DND-41 (cell line): ENCODE measurements around the gene ZNF780B.

Experiments used
- ATAC-seq: fragments of 200-7000 bp; cut with Tn5 transposase; 3 replicates; pipeline ENCODE4 v1.9.1; 2021; ENCODE audit warnings: low read depth; ENCODE audit not compliant: insufficient read depth
- DNase-seq: peaks from one replicate; pipeline ENCODE4 v3.0.0-alpha.2; 2020
- H2AFZ ChIP-seq: 2 replicates; pipeline ENCODE4 v1.6.0; 2012; ENCODE audit warnings: low read depth, low read length
- H3K27ac ChIP-seq: 2 replicates; pipeline ENCODE4 v1.5.1; 2012; ENCODE audit warnings: low read length, inconsistent platforms
- H3K27me3 ChIP-seq: fragments of 200-600 bp; sonication (generic); 2 replicates; pipeline ENCODE4 v1.6.0; 2012; ENCODE audit warnings: low read length, mild to moderate bottlenecking, inconsistent platforms; ENCODE audit not compliant: insufficient read depth, poor library complexity
- H3K36me3 ChIP-seq: 2 replicates; pipeline ENCODE4 v1.5.1; 2012; ENCODE audit warnings: low read length, inconsistent platforms; ENCODE audit not compliant: insufficient read depth
- H3K4me1 ChIP-seq: 2 replicates; pipeline ENCODE4 v1.5.1; 2012; ENCODE audit warnings: mild to moderate bottlenecking, low read length; ENCODE audit not compliant: insufficient read depth
- H3K4me2 ChIP-seq: 2 replicates; pipeline ENCODE4 v1.6.0; 2012; ENCODE audit warnings: mild to moderate bottlenecking, moderate library complexity, low read length, inconsistent platforms; ENCODE audit not compliant: insufficient read depth
- H3K4me3 ChIP-seq, 2 experiments: fragments of 200-600 bp in 1 of 2; shearing (Covaris generic) in 1 of 2; 2 replicates each; pipeline ENCODE4 v1.5.1; 2012 to 2016; ENCODE audit warnings: inconsistent platforms in 2 of 2, low read length in 2 of 2, mild to moderate bottlenecking in 2 of 2, low read depth in 1 of 2, moderate library complexity in 1 of 2
- H3K79me2 ChIP-seq: 2 replicates; pipeline ENCODE4 v1.6.0; 2012; ENCODE audit warnings: low read length, inconsistent platforms; ENCODE audit not compliant: insufficient read depth
- H3K9ac ChIP-seq: 2 replicates; pipeline ENCODE4 v1.6.0; 2012; ENCODE audit warnings: low read depth, mild to moderate bottlenecking, inconsistent platforms, low read length, moderate library complexity
- H3K9me3 ChIP-seq: 2 replicates; pipeline ENCODE4 v1.5.1; 2012; ENCODE audit warnings: low read length, moderate library complexity, mild to moderate bottlenecking, inconsistent platforms; ENCODE audit not compliant: insufficient read depth, severe bottlenecking
- H4K20me1 ChIP-seq: 2 replicates; pipeline ENCODE4 v1.6.0; 2012; ENCODE audit warnings: low read length; ENCODE audit not compliant: insufficient read depth
- EZH2 ChIP-seq: IDR thresholded peaks from 3 replicates; pipeline ENCODE4 v1.6.1; 2012; ENCODE audit warnings: borderline replicate concordance, low read depth, mild to moderate bottlenecking, moderate library complexity, low read length, inconsistent platforms; ENCODE audit not compliant: severe bottlenecking
- TF ChIP-seq, protein P1 (sequence below): IDR thresholded peaks from 2 replicates; pipeline ENCODE4 v1.5.1; 2012; ENCODE audit warnings: borderline replicate concordance, low read length, moderate library complexity, mild to moderate bottlenecking; ENCODE audit not compliant: poor library complexity, severe bottlenecking; ENCODE audit errors: extremely low read depth

ZNF780B gene

DNA sequence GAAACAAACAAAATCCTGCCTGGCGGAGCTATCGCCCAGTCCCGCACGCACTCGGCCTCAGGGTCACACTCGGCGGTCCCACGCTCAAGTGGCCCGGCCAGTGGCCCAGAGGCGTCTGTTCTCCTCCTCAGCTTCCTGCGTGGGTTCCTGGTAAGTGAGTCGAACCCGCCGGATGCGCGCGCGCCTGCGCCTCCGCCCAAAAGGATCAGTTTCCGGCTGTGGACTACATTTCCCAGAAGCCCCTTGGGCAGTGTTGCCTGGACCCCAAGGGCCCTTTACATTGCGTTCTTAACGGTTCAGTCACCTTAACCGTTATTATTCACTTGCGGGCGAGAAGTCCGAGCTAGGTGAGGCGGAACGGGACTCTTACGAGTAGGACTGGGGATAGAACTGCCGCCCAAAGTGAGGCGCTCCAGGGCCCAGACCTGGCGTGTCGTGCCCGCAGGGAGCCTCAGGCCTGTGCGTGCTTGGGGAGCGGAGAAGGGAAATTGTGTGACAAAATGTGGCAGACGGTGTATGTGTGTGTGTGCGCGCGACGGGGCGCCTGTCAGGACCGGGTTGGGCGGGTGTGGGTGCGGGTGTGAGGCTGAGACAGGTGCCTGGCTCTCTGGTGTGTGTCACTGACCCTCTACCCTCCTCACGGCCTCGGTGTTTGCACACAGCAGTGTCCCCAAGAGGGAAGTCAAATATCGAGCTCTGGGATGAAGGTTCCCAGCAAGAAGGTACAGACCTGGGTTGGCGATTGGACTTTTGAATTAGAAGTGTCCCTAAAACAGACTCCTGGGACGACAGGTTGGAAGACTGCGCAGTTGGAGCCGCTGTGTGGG is 59.0 kb downstream of the ZNF780B start, which contains the start of gene ZNF546:
Gene ZNF546 (plus strand): TSS at position 250 of the 827 bp plus-strand sequence. CDS start 1,267 bp downstream, outside the sequence.
- Histone ChIP-seq H3K9ac (peak within 1 kb of the TSS; percentile 80), H3K27ac (peak within 1 kb of the TSS; percentile 92), H3K27me3 (no peaks in the 10 kb centered on the region), H4K20me1 (no peaks in the 10 kb centered on the region), H3K79me2 (peaks cover 48% of the 10 kb centered on the region), H3K4me1 (peaks cover 19% of the 10 kb centered on the region), H3K9me3 (peaks cover 3% of the 10 kb centered on the region), H3K4me2 (peak within 1 kb of the TSS; percentile 88), H2AFZ (peak within 1 kb of the TSS; percentile 97), H3K36me3 (peaks cover 13% of the 10 kb centered on the region), H3K4me3 (peak within 1 kb of the TSS; percentile 68 to 83)
- DNase-seq = peak; percentile 94
- ATAC-seq = peak; percentile 95
- TF ChIP-seq EZH2 = no peak
- TF ChIP-seq, protein P1, sequence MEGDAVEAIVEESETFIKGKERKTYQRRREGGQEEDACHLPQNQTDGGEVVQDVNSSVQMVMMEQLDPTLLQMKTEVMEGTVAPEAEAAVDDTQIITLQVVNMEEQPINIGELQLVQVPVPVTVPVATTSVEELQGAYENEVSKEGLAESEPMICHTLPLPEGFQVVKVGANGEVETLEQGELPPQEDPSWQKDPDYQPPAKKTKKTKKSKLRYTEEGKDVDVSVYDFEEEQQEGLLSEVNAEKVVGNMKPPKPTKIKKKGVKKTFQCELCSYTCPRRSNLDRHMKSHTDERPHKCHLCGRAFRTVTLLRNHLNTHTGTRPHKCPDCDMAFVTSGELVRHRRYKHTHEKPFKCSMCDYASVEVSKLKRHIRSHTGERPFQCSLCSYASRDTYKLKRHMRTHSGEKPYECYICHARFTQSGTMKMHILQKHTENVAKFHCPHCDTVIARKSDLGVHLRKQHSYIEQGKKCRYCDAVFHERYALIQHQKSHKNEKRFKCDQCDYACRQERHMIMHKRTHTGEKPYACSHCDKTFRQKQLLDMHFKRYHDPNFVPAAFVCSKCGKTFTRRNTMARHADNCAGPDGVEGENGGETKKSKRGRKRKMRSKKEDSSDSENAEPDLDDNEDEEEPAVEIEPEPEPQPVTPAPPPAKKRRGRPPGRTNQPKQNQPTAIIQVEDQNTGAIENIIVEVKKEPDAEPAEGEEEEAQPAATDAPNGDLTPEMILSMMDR = peak; percentile 8

DNA sequence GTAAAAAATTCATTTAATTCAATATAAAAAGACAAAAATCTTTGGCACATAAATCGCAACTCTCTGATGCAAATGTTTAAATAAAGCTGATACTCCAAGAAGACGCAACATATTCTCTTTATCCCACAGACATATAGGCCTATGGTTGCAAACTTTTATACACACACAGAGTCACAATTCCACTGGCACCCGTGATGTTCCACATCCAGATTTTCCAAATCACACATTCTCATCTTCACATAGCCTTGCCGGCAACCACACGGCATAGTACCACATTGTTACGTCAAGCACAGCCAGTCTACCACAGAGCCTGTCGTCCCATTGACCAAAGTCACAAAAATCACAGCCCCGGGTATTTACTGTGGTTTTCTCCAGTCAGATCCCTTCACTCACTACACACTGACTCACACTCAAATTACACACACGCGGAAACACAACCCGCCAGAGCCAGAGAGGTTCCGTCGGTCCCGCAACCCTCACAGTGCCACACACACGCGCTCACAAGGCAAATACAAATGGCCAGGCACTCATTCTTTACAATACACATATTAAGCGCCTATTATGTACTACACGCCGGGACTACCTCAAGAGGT is 59.7 kb downstream of the ZNF780B start:
- H3K79me2 ChIP-seq = peaks cover 52% of the 10 kb centered on the region
- DNase-seq (peak; percentile 54), ATAC-seq (peak; percentile 56)

DNA sequence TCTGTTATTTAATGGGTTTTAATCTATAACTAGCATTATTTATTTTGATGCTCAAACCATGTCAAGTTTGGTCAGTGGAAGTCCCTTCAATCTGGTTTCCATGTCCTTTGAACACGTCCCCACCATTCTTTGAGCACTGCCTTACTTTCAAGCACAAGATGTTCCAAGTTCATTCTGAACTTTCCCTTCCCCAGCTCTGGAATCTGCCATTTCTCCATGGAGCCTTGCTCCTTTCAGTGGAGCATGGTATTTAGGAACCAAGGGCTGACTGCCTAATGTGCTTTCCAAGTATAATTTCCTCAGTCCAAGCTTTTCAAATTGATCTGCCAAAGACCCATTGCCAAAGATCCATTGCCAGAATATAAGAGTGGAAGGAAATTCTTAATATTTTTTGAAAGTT is 60.2 kb downstream of the ZNF780B start:
- peak overlapping the region; percentile 68 to 83; a peak in 3 of 4 replicates for H3K4me3 ChIP-seq
- ATAC-seq (no peak), DNase-seq (no peak)
- H3K27me3 ChIP-seq = no peaks in the 10 kb centered on the region
- peaks cover 10% of the 10 kb centered on the region; the same call in 1 of the 2 replicates for H3K36me3 ChIP-seq
- no peaks in the 10 kb centered on the region for H4K20me1 ChIP-seq
- H3K9me3 ChIP-seq = peaks cover 3% of the 10 kb centered on the region
- H3K4me1 ChIP-seq = peaks cover 19% of the 10 kb centered on the region
- H3K27ac ChIP-seq = no peak overlapping the region
- H3K9ac ChIP-seq = peak overlapping the region; percentile 80; the same call in 1 of the 2 replicates
- H3K79me2 ChIP-seq = peaks cover 53% of the 10 kb centered on the region
- peak overlapping the region; percentile 88 for H3K4me2 ChIP-seq
- TF ChIP-seq, protein P1 = no peak
- TF ChIP-seq EZH2 = no peak
- H2AFZ ChIP-seq = no peak overlapping the region

More for the DNA sequence above, 59.7 kb downstream of the ZNF780B start:
- peak overlapping the region; percentile 97 for H2AFZ ChIP-seq
- peaks cover 13% of the 10 kb centered on the region for H3K36me3 ChIP-seq
- H3K9ac ChIP-seq = peak overlapping the region; percentile 80
- H3K27ac ChIP-seq = peak overlapping the region; percentile 92
- no peaks in the 10 kb centered on the region for H3K27me3 ChIP-seq
- no peak for TF ChIP-seq EZH2
- TF ChIP-seq, protein P1 = no peak
- peak overlapping the region; percentile 88 for H3K4me2 ChIP-seq
- peak overlapping the region; percentile 68 to 83 for H3K4me3 ChIP-seq
- peaks cover 19% of the 10 kb centered on the region for H3K4me1 ChIP-seq
- H4K20me1 ChIP-seq = no peaks in the 10 kb centered on the region
- H3K9me3 ChIP-seq = peaks cover 3% of the 10 kb centered on the region
